Loucy (cell line): ENCODE results near the gene AGO4.
"Not testable (repeated sequence)": the region's sequence is repeated elsewhere in the genome, so short reads cannot be mapped to it uniquely, and the experiment has no call there.

Experiments used
- H2AFZ ChIP-seq: fragments of 200-600 bp; sonication (generic); 2 replicates; pipeline ENCODE4 v1.6.0; 2016; ENCODE audit warnings: antibody characterized with exemption, mild to moderate bottlenecking, low read length, moderate library complexity
- H3F3A ChIP-seq: fragments of 200-600 bp; 2 replicates; pipeline ENCODE4 v1.6.0; 2016; ENCODE audit warnings: antibody characterized with exemption, low read depth, mild to moderate bottlenecking
- H3K27me3 ChIP-seq: fragments of 200-600 bp; sonication (generic); 2 replicates; pipeline ENCODE4 v1.6.1; 2014; ENCODE audit warnings: low read length, mild to moderate bottlenecking; ENCODE audit not compliant: insufficient read depth, poor library complexity, severe bottlenecking
- H3K36me3 ChIP-seq: fragments of 200-600 bp; sonication (generic); 2 replicates; pipeline ENCODE4 v1.6.1; 2016; ENCODE audit warnings: low read length; ENCODE audit not compliant: insufficient read depth
- H3K4me1 ChIP-seq: fragments of 200-600 bp; sonication (generic); 2 replicates; pipeline ENCODE4 v1.5.1; 2014; ENCODE audit warnings: low read length, mild to moderate bottlenecking; ENCODE audit not compliant: insufficient read depth, poor library complexity, severe bottlenecking
- H3K4me2 ChIP-seq: fragments of 200-600 bp; sonication (generic); 2 replicates; pipeline ENCODE4 v1.6.0; 2014; ENCODE audit warnings: antibody characterized with exemption, low read length, low read depth, mild to moderate bottlenecking; ENCODE audit not compliant: poor library complexity, severe bottlenecking
- H3K4me3 ChIP-seq: fragments of 200-600 bp; sonication (generic); 2 replicates; pipeline ENCODE4 v1.5.1; 2014; ENCODE audit warnings: low read length, mild to moderate bottlenecking, mixed read lengths; ENCODE audit not compliant: poor library complexity, severe bottlenecking
- H3K79me2 ChIP-seq: fragments of 200-600 bp; sonication (generic); 2 replicates; pipeline ENCODE4 v1.6.1; 2014; ENCODE audit warnings: low read length; ENCODE audit not compliant: insufficient read depth
- H3K9ac ChIP-seq: fragments of 200-600 bp; sonication (generic); 2 replicates; pipeline ENCODE4 v1.6.0; 2014; ENCODE audit warnings: mild to moderate bottlenecking, low read depth, low read length, moderate library complexity; ENCODE audit not compliant: poor library complexity, severe bottlenecking
- H3K9me2 ChIP-seq: fragments of 200-600 bp; sonication (generic); replicated peaks from 2 replicates; pipeline ENCODE4 v1.6.1; 2016; ENCODE audit warnings: low read depth, low read length, mixed read lengths
- H3K9me3 ChIP-seq: fragments of 200-600 bp; sonication (generic); 2 replicates; pipeline ENCODE4 v1.6.1; 2014; ENCODE audit warnings: mild to moderate bottlenecking, antibody characterized with exemption, low read length, low read depth; ENCODE audit not compliant: insufficient read depth
- H4K20me1 ChIP-seq: fragments of 200-600 bp; sonication (generic); 2 replicates; pipeline ENCODE4 v1.6.0; 2014; ENCODE audit warnings: antibody characterized with exemption, low read length, mild to moderate bottlenecking; ENCODE audit not compliant: insufficient read depth, poor library complexity, severe bottlenecking
- CTCF ChIP-seq: fragments of 200-600 bp; sonication (generic); conservative IDR thresholded peaks from 2 replicates; pipeline ENCODE4 v1.5.1; 2014; ENCODE audit warnings: mild to moderate bottlenecking, antibody characterized with exemption, low read length
- EZH2phosphoT487 ChIP-seq: fragments of 200-600 bp; IDR thresholded peaks from 2 replicates; pipeline ENCODE4 v1.6.1; 2018; ENCODE audit warnings: antibody characterized with exemption, mild to moderate bottlenecking, moderate library complexity, borderline replicate concordance

The AGO4 gene

GRCh38 chr1:35863136-35863535 is 55.3 kb downstream of the AGO4 start:
- Histone ChIP-seq H3F3A (no peaks in the 10 kb centered on the region), H3K27me3 (no peaks in the 10 kb centered on the region), H3K9me2 (no peaks in the 10 kb centered on the region), H3K4me3 (no peak overlapping the region), H3K9ac (no peak overlapping the region), H2AFZ (no peak overlapping the region), H3K4me2 (no peak overlapping the region), H4K20me1 (no peaks in the 10 kb centered on the region), H3K79me2 (no peaks in the 10 kb centered on the region), H3K9me3 (no peaks in the 10 kb centered on the region), H3K4me1 (no peaks in the 10 kb centered on the region), H3K36me3 (no peaks in the 10 kb centered on the region)
- TF ChIP-seq EZH2phosphoT487: no peak

- H3K36me3 ChIP-seq: no peaks in the 10 kb centered on the region
- no peaks in the 10 kb centered on the region for H4K20me1 ChIP-seq
- no peak overlapping the region for H2AFZ ChIP-seq
- H3K27me3 ChIP-seq: no peaks in the 10 kb centered on the region
- no peaks in the 10 kb centered on the region for H3F3A ChIP-seq
- no peaks in the 10 kb centered on the region for H3K9me3 ChIP-seq
- H3K4me2 ChIP-seq: no peak overlapping the region
- TF ChIP-seq EZH2phosphoT487 (no peak), CTCF (no peak)
- no peaks in the 10 kb centered on the region for H3K4me1 ChIP-seq
- no peaks in the 10 kb centered on the region for H3K9me2 ChIP-seq
- no peak overlapping the region for H3K4me3 ChIP-seq
- H3K9ac ChIP-seq: no peak overlapping the region
- no peaks in the 10 kb centered on the region for H3K79me2 ChIP-seq
Measured at GRCh38 chr1:35863881-35864625, 56.2 kb downstream of the AGO4 start.

- H3K36me3 ChIP-seq: no peaks in the 10 kb centered on the region
- H3F3A ChIP-seq: no peaks in the 10 kb centered on the region
- no peaks in the 10 kb centered on the region for H3K9me3 ChIP-seq
- no peaks in the 10 kb centered on the region for H3K79me2 ChIP-seq
- no peak overlapping the region for H3K9ac ChIP-seq
- H3K4me1 ChIP-seq: no peaks in the 10 kb centered on the region
- H4K20me1 ChIP-seq: no peaks in the 10 kb centered on the region
- TF ChIP-seq EZH2phosphoT487: no peak
- no peak for TF ChIP-seq CTCF
- H2AFZ ChIP-seq: no peak overlapping the region
- H3K9me2 ChIP-seq: no peaks in the 10 kb centered on the region
- no peak overlapping the region for H3K4me2 ChIP-seq
- no peak overlapping the region for H3K4me3 ChIP-seq
- no peaks in the 10 kb centered on the region for H3K27me3 ChIP-seq
Measured at GRCh38 chr1:35864813-35865212, 57.0 kb downstream of the AGO4 start.

- no peaks in the 10 kb centered on the region for H3K36me3 ChIP-seq
- no peak overlapping the region for H3K9ac ChIP-seq
- H3F3A ChIP-seq: no peaks in the 10 kb centered on the region
- no peaks in the 10 kb centered on the region for H3K9me3 ChIP-seq
- no peaks in the 10 kb centered on the region for H3K27me3 ChIP-seq
- TF ChIP-seq EZH2phosphoT487 (no peak), CTCF (no peak)
- no peaks in the 10 kb centered on the region for H3K79me2 ChIP-seq
- H2AFZ ChIP-seq: no peak overlapping the region
- H3K4me2 ChIP-seq: no peak overlapping the region
- H3K9me2 ChIP-seq: no peaks in the 10 kb centered on the region
- no peaks in the 10 kb centered on the region for H3K4me1 ChIP-seq
- H4K20me1 ChIP-seq: no peaks in the 10 kb centered on the region
- H3K4me3 ChIP-seq: no peak overlapping the region
Measured at GRCh38 chr1:35866991-35867390, 59.2 kb downstream of the AGO4 start.

- H3K9ac ChIP-seq, H2AFZ ChIP-seq, H3K4me3 ChIP-seq, H3K4me2 ChIP-seq, H3K79me2 ChIP-seq, H3K36me3 ChIP-seq, H3K9me2 ChIP-seq, H4K20me1 ChIP-seq, H3K27me3 ChIP-seq, H3K4me1 ChIP-seq, H3F3A ChIP-seq, H3K9me3 ChIP-seq: not testable (repeated sequence)
Measured at GRCh38 chr1:35869245-35869950, 61.6 kb downstream of the AGO4 start.
